GM15510 (cell line): ENCODE data around the gene FSD1.

Experiments
- POLR2A ChIP-seq: IDR thresholded peaks from 3 replicates; pipeline ENCODE4 v1.6.1; 2011; ENCODE audit warnings: borderline replicate concordance; ENCODE audit not compliant: insufficient read length; ENCODE audit errors: extremely low read depth

Gene FSD1

DNA sequence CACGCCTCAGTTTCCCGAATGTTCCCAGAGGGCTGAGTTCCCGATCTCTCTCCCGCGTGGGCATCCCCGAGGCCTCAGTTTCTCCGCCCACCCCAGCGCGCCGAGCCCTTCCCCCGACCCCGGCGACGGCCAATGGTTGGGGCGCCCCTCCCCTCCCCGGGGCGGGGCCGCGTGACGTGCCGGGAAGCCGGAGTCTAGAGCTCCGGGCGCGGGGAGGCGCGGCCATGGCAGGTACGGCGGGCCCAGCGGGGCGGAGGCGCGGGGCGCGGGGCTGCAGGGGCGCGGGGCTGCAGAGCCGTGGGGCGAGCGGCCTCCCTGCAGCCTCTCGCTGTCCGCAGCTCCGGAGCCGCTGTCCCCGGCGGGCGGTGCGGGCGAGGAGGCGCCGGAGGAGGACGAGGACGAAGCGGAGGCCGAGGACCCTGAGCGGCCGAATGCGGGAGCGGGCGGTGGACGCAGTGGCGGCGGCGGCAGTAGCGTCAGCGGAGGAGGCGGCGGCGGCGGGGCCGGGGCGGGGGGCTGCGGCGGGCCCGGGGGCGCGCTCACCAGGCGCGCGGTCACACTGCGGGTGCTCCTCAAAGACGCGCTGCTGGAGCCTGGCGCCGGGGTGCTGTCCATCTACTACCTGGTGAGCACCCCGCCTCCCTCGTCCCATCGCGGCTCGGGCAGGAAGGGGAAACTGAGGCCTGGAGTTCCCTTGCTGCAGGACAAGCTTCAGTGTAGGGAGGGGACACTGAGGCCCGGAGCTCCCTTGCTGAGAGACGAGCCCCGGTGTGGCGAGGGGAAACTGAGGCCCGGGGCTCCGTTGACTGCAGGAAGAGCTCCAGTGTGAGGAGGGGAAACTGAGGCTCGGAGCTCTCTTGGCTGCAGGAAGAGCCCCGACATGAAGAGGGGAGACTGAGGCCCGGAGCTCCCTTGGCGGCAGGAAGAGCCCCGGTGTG lies 39.2 kb downstream of the FSD1 start, which contains the start of gene MPND:
Gene MPND, plus strand, starts transcription at position 193 of the 938 bp plus-strand sequence. Its CDS starts 32 bp downstream, at position 225.
- TF ChIP-seq POLR2A = peak; percentile 44

DNA sequence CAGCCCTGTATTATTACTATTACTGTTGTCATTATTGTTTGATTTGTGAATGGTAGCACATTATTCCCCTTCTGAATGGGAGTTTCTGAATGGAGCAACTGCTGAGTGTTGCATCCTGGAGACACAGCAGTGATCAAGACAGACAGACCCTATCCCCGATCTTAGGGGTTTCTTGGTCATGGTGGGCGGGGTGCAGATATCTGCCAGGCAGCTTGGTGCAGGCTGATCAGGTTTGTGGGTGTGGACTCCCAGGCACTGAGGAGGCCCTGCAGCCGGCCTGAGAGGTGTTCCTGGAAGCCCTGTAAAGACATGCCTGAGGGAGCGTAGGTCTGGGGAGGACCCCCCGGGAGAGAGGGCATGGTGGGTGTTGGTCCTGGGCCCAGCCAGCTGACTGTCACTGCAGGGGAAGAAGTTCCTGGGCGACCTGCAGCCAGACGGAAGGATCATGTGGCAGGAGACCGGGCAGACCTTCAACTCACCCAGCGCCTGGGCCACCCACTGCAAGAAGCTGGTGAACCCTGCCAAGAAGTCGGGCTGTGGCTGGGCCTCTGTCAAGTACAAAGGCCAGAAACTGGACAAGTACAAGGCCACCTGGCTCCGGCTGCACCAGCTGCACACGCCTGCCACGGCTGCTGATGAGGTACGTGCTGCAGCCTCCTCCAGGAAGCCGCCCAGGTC lies 41.1 kb downstream of the FSD1 start:
- TF ChIP-seq POLR2A = no peak

DNA sequence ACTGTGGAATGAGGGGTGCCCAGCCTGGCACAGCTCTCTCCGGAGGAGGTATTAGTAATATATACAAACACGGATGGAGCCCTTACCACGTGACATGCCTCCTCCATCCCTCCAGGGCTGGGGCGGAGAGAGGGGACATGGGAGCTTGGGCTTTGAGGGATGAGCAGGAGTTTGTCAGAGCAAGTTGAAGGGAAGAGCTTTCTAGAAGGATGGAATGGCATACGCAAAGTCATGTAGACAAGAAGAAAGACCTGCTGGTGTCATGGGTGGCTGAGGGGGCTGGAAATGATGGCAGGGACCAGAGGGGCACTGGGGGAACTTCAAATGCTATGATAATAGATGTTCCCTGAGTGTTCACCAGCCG lies 41.6 kb downstream of the FSD1 start:
- TF ChIP-seq POLR2A = no peak

DNA sequence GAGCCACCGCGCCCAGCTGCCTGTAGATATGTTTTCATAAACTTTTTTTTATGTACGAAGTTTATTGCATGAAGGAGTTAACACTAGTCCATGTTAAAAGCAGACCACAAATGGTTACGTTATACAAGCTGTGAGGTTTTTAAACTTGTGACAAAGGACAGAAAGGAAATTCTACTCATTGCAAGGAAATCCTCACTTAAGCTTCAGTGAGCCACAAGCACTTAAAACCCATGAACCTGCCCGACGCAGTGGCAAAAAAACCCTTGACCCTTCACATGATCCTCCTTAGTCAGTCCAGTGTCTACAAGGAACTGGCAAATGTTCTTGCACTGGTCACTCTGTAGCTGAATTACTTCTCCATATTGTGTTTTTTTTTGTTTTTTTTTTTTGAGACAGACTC lies 43.1 kb downstream of the FSD1 start:
- no peak for TF ChIP-seq POLR2A

DNA sequence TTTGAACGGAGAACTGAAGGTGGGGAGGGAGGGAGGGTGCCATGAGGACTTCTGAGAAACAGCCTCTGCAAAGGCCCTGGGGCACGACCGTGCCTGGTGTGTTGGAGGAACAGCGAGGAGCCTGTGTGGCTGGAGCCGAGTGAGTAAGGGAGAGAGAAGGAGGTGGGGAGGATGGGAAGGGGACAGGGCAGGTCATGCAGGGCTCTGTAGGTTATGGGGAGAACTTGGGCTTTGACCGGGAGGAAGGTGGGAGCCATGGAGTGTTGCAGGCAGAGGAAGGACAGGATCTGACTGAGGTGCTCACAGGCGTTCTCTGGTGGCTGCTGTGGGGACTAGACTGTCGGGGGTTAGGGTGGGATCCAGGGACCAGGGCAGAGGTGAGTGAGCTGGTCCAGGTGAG lies 45.7 kb downstream of the FSD1 start:
- TF ChIP-seq POLR2A = no peak

DNA sequence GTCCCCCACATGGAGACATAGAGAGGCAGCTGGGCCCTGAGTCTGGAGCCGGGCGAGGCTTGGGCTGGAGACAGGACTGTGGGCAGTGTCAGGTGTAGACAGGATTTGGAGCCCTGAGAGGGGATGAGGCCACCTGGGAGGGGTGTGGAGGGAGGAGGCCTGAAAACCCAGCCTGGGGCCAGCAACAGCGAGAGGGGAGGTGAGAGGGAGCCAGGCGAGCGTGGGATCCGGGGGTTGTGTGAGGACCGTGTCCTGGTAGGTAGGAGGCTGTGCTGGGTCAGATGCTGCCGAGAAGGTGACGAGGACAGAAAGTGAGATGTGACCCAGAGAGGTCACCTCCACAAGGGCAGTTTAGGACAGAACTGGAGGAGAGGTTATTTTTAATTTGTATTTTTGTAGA lies 46.3 kb downstream of the FSD1 start:
- no peak for TF ChIP-seq POLR2A

DNA sequence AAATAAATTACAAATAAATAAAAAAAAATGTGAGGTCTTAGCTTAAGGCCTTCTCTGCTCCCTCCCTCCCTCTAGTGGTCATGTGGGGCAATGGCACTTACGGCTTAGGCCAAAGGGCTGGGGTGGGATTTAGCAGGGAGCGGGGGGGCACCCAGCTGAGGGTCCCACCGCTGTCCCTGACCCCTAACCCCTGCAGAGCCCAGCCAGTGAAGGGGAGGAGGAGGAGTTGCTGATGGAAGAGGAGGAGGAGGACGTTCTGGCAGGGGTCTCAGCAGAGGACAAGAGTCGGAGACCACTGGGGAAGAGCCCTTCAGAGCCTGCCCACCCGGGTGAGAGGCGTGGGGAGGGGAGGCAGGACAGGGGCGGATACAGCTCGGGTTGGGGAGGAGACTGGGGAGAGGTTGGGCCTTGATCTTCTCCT lies 48.3 kb downstream of the FSD1 start:
- TF ChIP-seq POLR2A = no peak

DNA sequence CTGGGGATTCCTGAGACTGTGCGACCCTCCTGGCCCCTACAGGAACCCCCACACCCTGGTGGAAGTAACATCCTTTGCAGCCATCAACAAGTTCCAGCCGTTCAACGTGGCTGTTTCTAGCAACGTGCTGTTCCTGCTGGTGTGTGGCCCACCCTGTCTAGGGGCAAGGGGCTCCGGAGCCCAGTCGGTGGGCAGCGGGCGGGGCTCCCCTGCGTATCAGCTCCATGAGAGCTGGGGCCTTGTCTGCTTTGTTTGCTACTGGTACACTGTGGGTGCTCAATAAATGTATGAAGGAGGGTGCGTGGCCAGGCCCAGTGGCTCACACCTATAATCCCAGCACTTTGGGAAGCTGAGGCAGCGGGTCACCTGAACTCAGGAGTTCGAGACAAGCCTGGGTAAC lies 49.9 kb downstream of the FSD1 start:
- TF ChIP-seq POLR2A = no peak

DNA sequence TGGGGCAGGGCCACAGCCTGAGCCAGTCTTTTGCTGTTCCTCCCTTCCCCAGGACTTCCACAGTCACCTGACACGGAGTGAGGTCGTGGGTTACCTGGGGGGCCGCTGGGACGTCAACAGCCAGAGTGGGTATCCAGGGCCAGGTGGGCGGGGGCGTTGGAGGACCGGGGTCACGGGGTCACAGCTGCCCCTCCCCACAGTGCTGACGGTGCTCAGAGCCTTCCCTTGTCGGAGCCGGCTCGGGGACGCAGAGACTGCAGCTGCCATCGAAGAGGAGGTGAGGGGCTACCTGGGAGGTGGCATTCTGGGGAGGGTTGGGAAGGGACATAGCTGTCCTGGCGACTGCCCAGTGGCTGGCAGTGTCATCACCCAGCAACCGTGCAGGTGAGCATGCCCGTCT lies 50.5 kb downstream of the FSD1 start:
- no peak for TF ChIP-seq POLR2A

DNA sequence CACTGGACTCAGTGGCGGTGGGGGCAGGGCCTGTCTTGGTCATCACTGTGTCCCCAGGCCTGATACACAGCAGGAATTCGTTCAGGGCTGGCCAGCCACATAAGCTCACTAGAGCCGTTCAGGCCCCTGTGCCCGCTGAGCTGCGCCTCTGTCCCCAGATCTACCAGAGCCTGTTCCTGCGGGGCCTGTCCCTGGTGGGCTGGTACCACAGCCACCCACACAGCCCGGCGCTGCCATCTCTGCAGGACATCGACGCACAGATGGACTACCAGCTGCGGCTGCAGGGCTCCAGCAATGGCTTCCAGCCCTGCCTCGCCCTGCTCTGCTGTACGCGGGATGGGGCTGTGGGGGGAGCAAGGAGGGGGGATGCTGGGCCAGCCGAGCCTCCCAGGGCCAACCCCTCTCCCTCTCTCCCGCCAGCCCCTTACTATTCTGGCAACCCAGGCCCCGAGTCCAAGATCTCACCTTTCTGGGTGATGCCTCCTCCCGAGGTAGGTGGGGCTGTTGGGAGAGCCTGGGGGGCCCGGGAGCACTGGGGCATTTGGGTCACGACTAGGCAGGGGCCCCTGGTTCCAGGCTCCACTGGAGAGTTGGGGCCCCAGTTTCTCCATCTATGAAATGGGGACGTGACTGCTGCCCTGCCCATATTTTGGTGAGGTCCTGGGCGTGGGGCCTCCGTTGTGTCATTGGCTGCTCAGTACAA lies 52.8 kb downstream of the FSD1 start:
- no peak for TF ChIP-seq POLR2A

DNA sequence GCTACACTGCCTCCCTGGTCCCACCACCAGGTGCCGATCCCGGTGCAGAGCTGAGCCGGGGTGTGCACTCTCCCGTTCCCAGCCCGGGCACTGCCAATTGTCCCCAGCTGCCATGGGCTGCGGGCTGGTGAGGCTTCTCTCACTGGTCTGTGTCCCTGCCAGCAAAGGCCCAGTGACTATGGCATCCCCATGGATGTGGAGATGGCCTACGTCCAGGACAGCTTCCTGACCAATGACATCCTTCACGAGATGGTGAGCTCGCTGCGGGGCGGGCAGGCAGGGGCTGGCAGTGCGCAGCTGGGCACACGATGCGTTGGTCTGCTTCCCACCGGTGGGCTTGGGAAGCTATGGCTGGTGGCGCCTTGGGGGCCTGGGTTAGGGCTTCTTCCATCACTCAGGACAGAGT lies 53.5 kb downstream of the FSD1 start:
- no peak for TF ChIP-seq POLR2A

DNA sequence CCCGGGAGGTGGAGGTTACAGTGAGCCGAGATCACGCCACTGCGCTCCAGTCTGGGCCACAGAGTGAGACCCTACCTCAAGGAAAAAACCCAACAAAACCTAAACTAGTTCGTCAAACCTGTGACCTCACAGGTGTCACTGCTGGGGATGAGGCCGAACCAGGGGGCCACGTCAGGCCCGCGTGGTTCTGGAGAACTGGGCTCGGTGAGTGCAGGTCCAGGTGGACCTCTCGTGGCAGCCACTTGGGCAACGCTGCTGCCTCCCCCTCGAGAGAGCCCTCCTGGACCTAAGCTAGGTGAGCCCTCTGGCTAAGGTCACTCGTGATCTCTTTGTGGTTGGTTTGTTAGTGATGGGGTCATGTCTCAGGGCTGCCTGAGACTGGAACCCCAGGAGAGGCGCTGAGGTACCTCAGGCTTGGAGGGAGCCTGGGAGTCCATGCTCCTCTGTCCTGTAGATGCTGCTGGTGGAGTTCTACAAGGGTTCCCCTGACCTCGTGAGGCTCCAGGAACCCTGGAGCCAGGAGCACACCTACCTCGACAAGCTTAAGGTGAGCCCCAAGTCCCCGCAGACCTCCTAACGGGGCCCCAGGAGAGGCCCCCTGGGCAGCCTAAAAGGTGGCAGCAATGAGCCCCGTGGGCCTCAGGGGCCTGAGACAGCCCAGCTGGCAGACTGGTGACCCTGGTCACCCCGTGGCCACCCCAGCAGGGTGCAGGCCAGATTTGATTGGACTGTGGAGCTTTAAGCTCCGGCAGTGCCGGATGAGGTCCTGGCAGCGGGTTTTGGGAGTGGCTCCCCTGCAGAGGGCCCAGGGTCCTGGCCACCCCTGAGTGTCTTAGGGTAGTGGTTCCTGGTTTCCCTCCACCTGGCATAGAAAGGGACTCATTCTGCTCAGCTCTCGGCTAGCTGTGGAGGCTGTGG lies 54.6 kb downstream of the FSD1 start:
- TF ChIP-seq POLR2A = no peak

DNA sequence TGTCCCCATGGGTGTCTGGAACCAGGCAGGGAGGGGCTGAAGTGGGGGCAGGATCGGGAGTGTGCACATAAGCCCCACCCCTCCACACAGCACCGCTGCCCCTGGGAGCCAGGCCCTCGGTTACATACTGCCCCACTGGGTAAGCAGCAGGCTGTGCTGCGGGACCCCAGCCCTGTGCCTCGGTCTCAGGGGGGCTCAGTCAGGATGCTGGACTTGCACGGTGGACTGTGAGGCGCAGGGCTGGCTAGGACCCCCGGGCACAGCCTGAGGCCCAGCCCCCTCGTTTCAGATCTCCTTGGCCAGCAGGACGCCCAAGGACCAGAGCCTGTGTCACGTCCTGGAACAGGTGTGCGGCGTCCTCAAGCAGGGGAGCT lies 55.2 kb downstream of the FSD1 start:
- no peak for TF ChIP-seq POLR2A

DNA sequence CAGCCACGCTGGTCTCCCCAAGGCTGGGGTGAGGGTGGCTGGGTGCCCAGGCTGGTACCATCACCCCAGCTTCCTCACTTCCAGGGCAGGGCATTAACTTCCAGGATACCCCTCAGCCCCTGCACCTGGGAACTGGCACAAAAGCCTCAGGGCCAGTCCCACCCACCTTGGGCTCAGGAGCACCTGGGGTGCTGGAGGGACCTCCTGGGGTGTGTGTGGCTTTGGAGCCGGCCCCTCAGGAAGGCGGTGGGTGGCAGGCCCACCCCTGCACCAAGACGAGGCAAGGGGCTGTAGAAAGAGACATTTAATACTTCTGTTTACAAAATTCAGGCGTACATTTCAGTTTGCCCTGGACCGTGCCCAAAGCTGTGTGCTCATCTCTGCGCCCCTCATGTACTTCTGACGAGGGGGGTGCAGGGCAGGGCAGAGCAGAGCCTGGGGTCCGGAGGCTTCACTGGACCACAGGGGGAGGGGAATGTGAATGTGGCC lies 55.7 kb downstream of the FSD1 start:
- no peak for TF ChIP-seq POLR2A

DNA sequence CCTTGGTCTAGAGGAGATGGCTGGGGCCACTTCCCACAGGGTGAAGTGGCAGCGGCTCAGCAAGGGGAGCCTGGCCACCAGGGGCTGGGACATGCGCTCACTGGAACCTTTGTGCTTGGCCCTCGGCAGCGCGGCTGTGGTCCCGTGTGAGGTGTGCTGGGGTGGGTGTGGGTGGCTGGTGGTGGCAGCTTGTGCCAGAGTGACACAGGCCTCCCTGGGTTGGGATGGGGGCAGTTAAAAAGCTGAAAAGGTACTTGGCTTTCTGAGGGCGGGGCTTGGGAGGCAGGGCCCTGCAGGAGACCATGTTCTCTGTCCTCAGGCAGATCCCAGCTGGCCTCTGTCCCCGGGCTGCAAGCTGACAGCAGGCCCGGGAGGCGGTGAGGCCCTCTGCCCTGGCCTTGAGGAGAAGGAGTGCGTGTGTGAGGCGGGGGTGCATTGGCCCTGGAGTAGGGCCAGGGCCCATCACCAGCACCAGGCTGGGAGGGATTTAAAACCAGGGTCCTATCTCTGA lies 56.3 kb downstream of the FSD1 start:
- no peak for TF ChIP-seq POLR2A
